Left lung (tissue), 10 donors: ENCODE data around the gene DDX6. TPM values are rescaled to one million over a fixed set of nuclear protein-coding genes. Genes with fewer than 3 reads are reported as not detected.
A peak's percentile ranks its signal among the peaks of the same experiment; 100 is the strongest.

Experiments
- ATAC-seq: fragments of 200-7000 bp; cut with Tn5 transposase; one replicate; pipeline ENCODE4 v1.9.1; 2020; ENCODE audit warnings: moderate library complexity
- DNase-seq, 4 donors: peaks; one replicate each; pipeline ENCODE4 v3.0.0-alpha.2; 2013 to 2020
- H3K27ac ChIP-seq, 2 donors: fragments of 200-600 bp; sonication (generic) in 1 of 2; one replicate each; pipeline versions ENCODE4 v1.5.0 to v1.8.0; 2020 to 2021
- H3K27me3 ChIP-seq, 2 donors: fragments of 200-600 bp; sonication (generic) in 1 of 2; one replicate each; pipeline versions ENCODE4 v1.5.0 to v1.8.0; 2020 to 2021
- H3K36me3 ChIP-seq, 2 donors: fragments of 200-600 bp; sonication (generic) in 1 of 2; one replicate each; pipeline versions ENCODE4 v1.5.0 to v1.8.0; 2020 to 2021
- H3K4me1 ChIP-seq, 2 donors: fragments of 200-600 bp; one replicate each; pipeline ENCODE4 v1.8.0; 2021
- H3K4me3 ChIP-seq, 2 donors: fragments of 200-600 bp; sonication (generic) in 1 of 2; one replicate each; pipeline versions ENCODE4 v1.5.0 to v1.8.0; 2020 to 2021; ENCODE audit warnings: mild to moderate bottlenecking in 1 of 2
- H3K9me3 ChIP-seq, 2 donors: fragments of 200-600 bp; sonication (generic) in 1 of 2; one replicate each; pipeline versions ENCODE4 v1.5.0 to v1.8.0; 2020 to 2021
- intact Hi-C, 2 donors: fragments of 100-400 bp; cut with DNase I; formaldehyde crosslinking; loops; one replicate each; pipeline versions ENCODE4 v1.11.2 to v1.14.2; 2022
- polyA plus RNA-seq, 6 donors: library from polyadenylated mRNA; unstranded; fragments of 120-200 nt; gene quantifications; one replicate each; pipeline ENCODE4 v1.2.1, GENCODE V29; 2013; ENCODE audit not compliant: insufficient read length in 6 of 6
- total RNA-seq, 2 donors: library from RNA; stranded (reverse); fragmentation: NEBNext Ultra II Directional; extraction: Animal tissue kit (Norgen Biotek cat#: 25700); gene quantifications; one replicate each; pipeline ENCODE4 v1.2.1, GENCODE V29; 2021
- TF ChIP-seq, protein P1 (sequence below), 2 donors: fragments of 200-600 bp; sonication (generic) in 1 of 2; IDR thresholded peaks; one replicate each; pipeline versions ENCODE4 v1.5.0 to v1.8.0; 2021; ENCODE audit warnings: antibody characterized with exemption in 2 of 2
- donor health status: DM: no; HTN: yes; CAD: no.
- donor health status: DM: no; HTN: no; CAD: no.

DDX6 gene
- total and polyA plus RNA-seq, 8 donors = 105 to 143 (median 132) TPM

DNA sequence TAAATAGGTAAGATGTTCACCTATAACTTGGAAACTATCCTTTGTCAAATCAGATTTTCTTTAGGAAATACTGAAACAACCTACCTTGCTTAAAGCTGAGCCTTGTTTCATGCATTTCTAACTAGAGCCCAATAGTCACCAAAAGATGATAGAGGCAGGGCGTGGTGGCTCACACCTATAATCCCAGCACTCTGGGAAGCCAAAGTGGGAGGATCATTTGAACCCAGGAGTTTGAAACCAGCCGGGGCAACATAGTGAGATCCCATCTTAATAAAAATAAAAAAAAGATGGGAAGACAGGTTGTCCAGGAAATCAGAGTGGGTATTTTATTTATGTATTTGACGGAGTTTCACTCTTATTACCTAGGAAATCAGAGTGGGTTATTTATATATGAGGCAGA, 38.3 kb downstream of the DDX6 start:
- peaks cover 0 to 4% of the 10 kb centered on the region in 2 donors for H3K4me1 ChIP-seq
- intact Hi-C loops = no loop called here
- TF ChIP-seq, protein P1, sequence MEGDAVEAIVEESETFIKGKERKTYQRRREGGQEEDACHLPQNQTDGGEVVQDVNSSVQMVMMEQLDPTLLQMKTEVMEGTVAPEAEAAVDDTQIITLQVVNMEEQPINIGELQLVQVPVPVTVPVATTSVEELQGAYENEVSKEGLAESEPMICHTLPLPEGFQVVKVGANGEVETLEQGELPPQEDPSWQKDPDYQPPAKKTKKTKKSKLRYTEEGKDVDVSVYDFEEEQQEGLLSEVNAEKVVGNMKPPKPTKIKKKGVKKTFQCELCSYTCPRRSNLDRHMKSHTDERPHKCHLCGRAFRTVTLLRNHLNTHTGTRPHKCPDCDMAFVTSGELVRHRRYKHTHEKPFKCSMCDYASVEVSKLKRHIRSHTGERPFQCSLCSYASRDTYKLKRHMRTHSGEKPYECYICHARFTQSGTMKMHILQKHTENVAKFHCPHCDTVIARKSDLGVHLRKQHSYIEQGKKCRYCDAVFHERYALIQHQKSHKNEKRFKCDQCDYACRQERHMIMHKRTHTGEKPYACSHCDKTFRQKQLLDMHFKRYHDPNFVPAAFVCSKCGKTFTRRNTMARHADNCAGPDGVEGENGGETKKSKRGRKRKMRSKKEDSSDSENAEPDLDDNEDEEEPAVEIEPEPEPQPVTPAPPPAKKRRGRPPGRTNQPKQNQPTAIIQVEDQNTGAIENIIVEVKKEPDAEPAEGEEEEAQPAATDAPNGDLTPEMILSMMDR (IDR thresholded peaks at IDR 0.05) = no peak
- no peaks in the 10 kb centered on the region for H3K27me3 ChIP-seq
- no peak overlapping the region for H3K4me3 ChIP-seq
- no peak for DNase-seq
- no peaks in the 10 kb centered on the region for H3K9me3 ChIP-seq
- peaks cover 0 to 90% of the 10 kb centered on the region in 2 donors for H3K36me3 ChIP-seq
- no peak for ATAC-seq
- peak overlapping the region in 1 of 2 donors; percentile 0 for H3K27ac ChIP-seq

DNA sequence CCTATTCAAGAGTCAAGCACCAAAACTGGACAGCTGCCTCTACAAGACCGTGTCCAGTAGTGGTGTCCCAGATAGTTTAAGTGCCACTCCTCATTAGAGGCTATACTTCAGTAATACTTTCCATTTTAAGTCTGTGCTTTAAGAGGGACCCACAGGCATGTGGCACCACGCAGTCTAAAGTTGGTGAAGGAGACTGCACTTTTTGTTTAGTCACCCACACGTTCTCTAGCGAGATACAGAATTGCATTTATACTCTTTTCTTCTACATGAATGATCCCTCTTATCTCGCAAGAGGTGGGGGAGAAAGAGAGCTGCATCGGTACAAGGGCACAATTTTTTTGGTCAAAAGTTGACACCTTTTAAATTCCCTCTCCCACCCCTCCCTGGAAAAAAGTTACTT, 41.5 kb downstream of the DDX6 start:
- peaks cover 0 to 58% of the 10 kb centered on the region in 2 donors for H3K36me3 ChIP-seq
- peaks cover 0 to 4% of the 10 kb centered on the region in 2 donors for H3K4me1 ChIP-seq
- no peaks in the 10 kb centered on the region for H3K9me3 ChIP-seq
- no peaks in the 10 kb centered on the region for H3K27me3 ChIP-seq
- peak; percentile 93 for ATAC-seq
- peak in 1 of 4 donors; percentile 37 for DNase-seq
- TF ChIP-seq, protein P1 (IDR thresholded peaks at IDR 0.05) = no peak
- H3K27ac ChIP-seq = peak overlapping the region in 1 of 2 donors; percentile 20
- no peak overlapping the region for H3K4me3 ChIP-seq
- intact Hi-C loops = no loop called here

DNA sequence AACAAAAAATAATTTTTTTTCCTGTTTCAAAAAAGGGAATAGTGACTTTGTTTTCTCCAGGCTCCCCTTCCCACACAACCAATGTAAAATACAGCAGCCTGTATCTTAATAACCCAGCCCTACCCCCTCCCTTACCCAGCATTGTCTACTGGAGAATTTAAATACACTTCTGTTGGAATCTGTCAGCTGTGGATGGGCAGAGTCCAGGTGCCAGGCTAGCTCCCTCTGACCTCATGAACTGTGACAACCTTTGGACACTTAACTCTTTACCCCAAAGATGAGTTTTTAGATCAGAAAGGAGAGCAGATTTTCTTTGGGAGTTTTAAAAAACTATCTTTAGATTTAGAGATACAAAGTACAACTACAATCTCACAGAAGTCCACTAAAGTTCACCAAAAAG, 42.9 kb downstream of the DDX6 start:
- ATAC-seq (no peak), DNase-seq (no peak)
- Histone ChIP-seq H3K27me3 (no peaks in the 10 kb centered on the region), H3K36me3 (peaks cover 0 to 44% of the 10 kb centered on the region in 2 donors), H3K4me1 (peaks cover 0 to 4% of the 10 kb centered on the region in 2 donors), H3K27ac (no peak overlapping the region), H3K9me3 (no peaks in the 10 kb centered on the region), H3K4me3 (no peak overlapping the region)
- TF ChIP-seq, protein P1 (IDR thresholded peaks at IDR 0.05) = no peak
- intact Hi-C loops = no loop called here

DNA sequence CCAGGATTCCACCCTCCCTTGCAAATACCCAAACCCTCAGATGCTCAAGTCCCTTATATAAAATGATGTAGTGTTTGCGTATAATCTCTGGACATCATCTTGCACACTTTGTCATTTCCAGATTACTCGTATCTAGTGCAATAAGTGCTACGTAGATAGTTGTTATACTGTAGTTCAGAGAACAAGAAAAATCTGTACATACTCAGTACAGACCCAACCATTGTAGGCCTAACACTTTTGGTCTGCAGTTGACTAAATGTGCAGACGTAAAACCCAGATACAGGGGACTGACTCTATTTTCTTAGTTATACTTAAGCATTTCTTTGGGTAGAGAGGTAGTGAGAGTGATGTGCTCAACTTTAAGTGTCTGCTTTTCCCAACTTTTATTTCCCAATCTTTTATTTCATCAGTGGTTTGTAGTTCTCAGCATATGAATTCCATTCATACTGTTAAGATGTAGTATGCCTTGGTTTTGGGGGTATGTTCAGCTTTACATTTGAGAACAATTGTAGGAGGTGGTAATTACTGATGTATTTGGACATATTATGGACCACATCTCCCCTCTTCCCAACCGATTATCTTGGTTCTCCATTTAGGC, 43.9 kb downstream of the DDX6 start:
- Histone ChIP-seq H3K27ac (no peak overlapping the region), H3K9me3 (no peaks in the 10 kb centered on the region), H3K4me1 (peaks cover 0 to 4% of the 10 kb centered on the region in 2 donors), H3K27me3 (no peaks in the 10 kb centered on the region), H3K4me3 (no peak overlapping the region), H3K36me3 (peaks cover 0 to 34% of the 10 kb centered on the region in 2 donors)
- no peak for DNase-seq
- TF ChIP-seq, protein P1 (IDR thresholded peaks at IDR 0.05) = no peak
- no peak for ATAC-seq
- intact Hi-C loops = no loop called here

DNA sequence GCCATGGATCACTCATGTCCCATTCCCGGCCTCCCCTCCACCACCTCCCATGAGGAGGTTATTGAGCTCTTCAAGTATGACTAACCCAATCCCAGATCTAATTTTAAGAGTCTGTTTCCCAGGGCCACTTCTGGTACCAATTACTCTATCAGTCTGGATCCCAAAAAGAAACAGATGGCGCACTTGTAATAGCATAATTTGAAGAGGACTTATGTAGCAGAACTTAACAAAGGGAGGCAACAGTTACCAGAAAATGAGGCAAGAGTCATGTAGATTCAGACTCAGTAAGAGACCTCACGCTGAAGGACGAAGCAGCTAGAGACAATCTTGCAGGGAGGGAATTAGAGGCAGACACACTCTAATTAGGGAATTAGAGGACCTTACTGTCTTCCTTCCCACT, 46.9 kb downstream of the DDX6 start:
- Histone ChIP-seq H3K4me3 (no peak overlapping the region), H3K9me3 (no peaks in the 10 kb centered on the region), H3K27ac (no peak overlapping the region), H3K4me1 (no peaks in the 10 kb centered on the region), H3K36me3 (peaks cover 0 to 5% of the 10 kb centered on the region in 2 donors), H3K27me3 (no peaks in the 10 kb centered on the region)
- intact Hi-C loops = no loop called here
- DNase-seq = no peak
- ATAC-seq = no peak
- TF ChIP-seq, protein P1 (IDR thresholded peaks at IDR 0.05) = no peak
